ENCODE data around the gene FRMPD1.

The FRMPD1 gene

DNA sequence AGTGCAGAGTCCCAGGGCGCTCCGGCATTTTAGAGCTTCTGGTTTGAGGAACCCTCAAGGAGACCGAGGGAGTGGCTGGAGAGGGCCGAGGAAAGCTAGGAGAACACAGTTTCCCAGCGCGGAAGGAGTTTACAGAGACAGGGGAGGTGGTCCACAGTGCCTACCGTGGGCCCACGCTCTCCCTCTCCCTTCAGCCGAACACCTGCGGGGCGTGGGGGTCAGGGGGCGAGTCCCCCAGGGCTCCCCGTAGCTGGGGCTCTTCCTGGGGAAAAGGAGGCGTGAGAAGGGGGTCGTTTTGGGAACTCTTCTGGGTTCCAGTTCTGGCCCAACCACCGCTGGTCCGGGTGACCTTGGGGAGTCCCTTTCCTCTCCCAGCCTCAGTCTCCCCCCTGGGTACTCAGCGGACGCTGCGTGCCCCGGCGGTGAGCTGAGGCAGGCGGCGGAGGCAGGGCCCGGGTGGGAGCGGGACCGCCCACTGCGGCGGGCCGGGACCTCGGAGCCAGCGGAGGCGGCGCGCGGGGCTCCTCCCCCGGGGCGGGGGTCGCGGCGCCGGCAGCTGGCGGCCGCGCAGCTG lies 368 bp upstream of the FRMPD1 start:
- Histone ChIP-seq H3K9me3 (ENCODE audit: control insufficient read depth, insufficient read depth, low read depth, low read length) (no peaks in the 10 kb centered on the region), H3K4me1 (ENCODE audit: control insufficient read depth, insufficient read depth, low read length) (no peaks in the 10 kb centered on the region), H3K36me3 (ENCODE audit: control insufficient read depth in 2 of 2, insufficient read depth in 1 of 2, low read length in 2 of 2) (no peaks in the 10 kb centered on the region), H3K4me3 (ENCODE audit: low read depth, low read length) (peak overlapping the region; percentile 33), H3K27ac (ENCODE audit: extremely low read depth, low read depth, low read length) (no peak overlapping the region)
- TF ChIP-seq ZNF518A (tag by site-specific recombination; conservative IDR thresholded peaks at IDR 0.05; ENCODE audit: low read depth): no peak
- TF ChIP-seq ZNF791 (tag by site-specific recombination; IDR thresholded peaks at IDR 0.05): no peak
- no peak for TF ChIP-seq SP7 (tag by site-specific recombination; IDR thresholded peaks at IDR 0.05)
- TF ChIP-seq ZNF138 (tag by site-specific recombination; IDR thresholded peaks at IDR 0.05; ENCODE audit: borderline replicate concordance): no peak
- TF ChIP-seq ZFP37 (tag by site-specific recombination; IDR thresholded peaks at IDR 0.05): no peak
- TF ChIP-seq ZNF555 (tag by site-specific recombination; conservative IDR thresholded peaks at IDR 0.05): no peak
- TF ChIP-seq ZNF510 (tag by site-specific recombination; IDR thresholded peaks at IDR 0.05; ENCODE audit: insufficient replicate concordance): no peak
- no peak for TF ChIP-seq REPIN1 (tag by site-specific recombination; IDR thresholded peaks at IDR 0.05; ENCODE audit: low read depth)
- TF ChIP-seq, protein P1, sequence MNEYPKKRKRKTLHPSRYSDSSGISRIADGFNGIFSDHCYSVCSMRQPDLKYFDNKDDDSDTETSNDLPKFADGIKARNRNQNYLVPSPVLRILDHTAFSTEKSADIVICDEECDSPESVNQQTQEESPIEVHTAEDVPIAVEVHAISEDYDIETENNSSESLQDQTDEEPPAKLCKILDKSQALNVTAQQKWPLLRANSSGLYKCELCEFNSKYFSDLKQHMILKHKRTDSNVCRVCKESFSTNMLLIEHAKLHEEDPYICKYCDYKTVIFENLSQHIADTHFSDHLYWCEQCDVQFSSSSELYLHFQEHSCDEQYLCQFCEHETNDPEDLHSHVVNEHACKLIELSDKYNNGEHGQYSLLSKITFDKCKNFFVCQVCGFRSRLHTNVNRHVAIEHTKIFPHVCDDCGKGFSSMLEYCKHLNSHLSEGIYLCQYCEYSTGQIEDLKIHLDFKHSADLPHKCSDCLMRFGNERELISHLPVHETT (tag by site-specific recombination; IDR thresholded peaks at IDR 0.05): no peak
- TF ChIP-seq ZNF501 (tag by site-specific recombination; IDR thresholded peaks at IDR 0.05): no peak
- no peak for TF ChIP-seq ZNF169 (tag by site-specific recombination; IDR thresholded peaks at IDR 0.05)
- TF ChIP-seq ZNF837 (tag by site-specific recombination; IDR thresholded peaks at IDR 0.05): no peak
- no peak for TF ChIP-seq ZNF18 (tag by site-specific recombination; IDR thresholded peaks at IDR 0.05)
- POLR2A ChIA-PET: interaction anchor here (1.0 to 1.4 kb wide), 2 partner anchors 9 to 58 kb away, joined by 3 to 4 read pairs; partner anchors contain the start of gene TOMM5
- CTCF ChIA-PET: interaction anchor here (0.7 to 0.8 kb wide), 3 partner anchors 13 to 99 kb away, joined by 3 read pairs; no protein-coding TSS in a partner anchor

- H3K9me3 ChIP-seq (ENCODE audit: control insufficient read depth, insufficient read depth, low read depth, low read length): no peaks in the 10 kb centered on the region
- ChIA-PET CTCF (interaction anchor here (0.7 kb wide), 1 partner anchor 77 kb away, joined by 3 read pairs; no protein-coding TSS in a partner anchor), POLR2A (no interaction called here)
- H3K4me3 ChIP-seq (ENCODE audit: low read depth, low read length): no peak overlapping the region
- H3K27ac ChIP-seq (ENCODE audit: extremely low read depth, low read depth, low read length): no peak overlapping the region
- no peaks in the 10 kb centered on the region for H3K36me3 ChIP-seq (ENCODE audit: control insufficient read depth in 2 of 2, insufficient read depth in 1 of 2, low read length in 2 of 2)
- no peaks in the 10 kb centered on the region for H3K4me1 ChIP-seq (ENCODE audit: control insufficient read depth, insufficient read depth, low read length)
- TF ChIP-seq ZNF76 (tag by site-specific recombination; IDR thresholded peaks at IDR 0.05; ENCODE audit: borderline replicate concordance, low read depth) (no peak), CTCF (tag by site-specific recombination; IDR thresholded peaks at IDR 0.05) (no peak), ZNF488 (tag by site-specific recombination; IDR thresholded peaks at IDR 0.05) (no peak), ZNF558 (tag by site-specific recombination; IDR thresholded peaks at IDR 0.05) (no peak), BCL11B (tag by site-specific recombination; IDR thresholded peaks at IDR 0.05; ENCODE audit: low read depth) (no peak), ZSCAN16 (tag by site-specific recombination; IDR thresholded peaks at IDR 0.05) (no peak), ZNF341 (tag by site-specific recombination; IDR thresholded peaks at IDR 0.05; ENCODE audit: low read depth) (no peak), ZSCAN30 (tag by site-specific recombination; IDR thresholded peaks at IDR 0.05) (no peak), ZNF211 (tag by site-specific recombination; IDR thresholded peaks at IDR 0.05; ENCODE audit: low read depth) (no peak), HOXA7 (CRISPR knock-in tag; IDR thresholded peaks at IDR 0.05; ENCODE audit: borderline replicate concordance) (no peak), ZNF423 (tag by site-specific recombination; IDR thresholded peaks at IDR 0.05) (no peak)
These were observed 1.5 kb downstream of the FRMPD1 start for GRCh38 chr9:37652261-37652660.

Measured in HEK293 (cell line).